KMS-11 (cell line): ENCODE measurements around the gene XKR3.

ENCODE experiments used
- H2AFZ ChIP-seq: fragments of 200-600 bp; sonication (generic); 2 replicates; pipeline ENCODE4 v1.6.1; 2016; ENCODE audit warnings: antibody characterized with exemption, mixed run types, low read depth
- H3K27ac ChIP-seq: fragments of 200-600 bp; sonication (generic); 2 replicates; pipeline ENCODE4 v1.6.1; 2016; ENCODE audit warnings: mild to moderate bottlenecking, mixed run types
- H3K27me3 ChIP-seq: fragments of 200-600 bp; sonication (generic); 2 replicates; pipeline ENCODE4 v1.6.1; 2017; ENCODE audit warnings: mild to moderate bottlenecking, low read depth, mixed run types, moderate library complexity; ENCODE audit not compliant: insufficient read depth
- H3K36me3 ChIP-seq: fragments of 200-600 bp; sonication (generic); 2 replicates; pipeline ENCODE4 v1.6.1; 2017; ENCODE audit warnings: mild to moderate bottlenecking, mixed run types; ENCODE audit not compliant: insufficient read depth
- H3K4me1 ChIP-seq: fragments of 200-600 bp; sonication (generic); 2 replicates; pipeline ENCODE4 v1.6.1; 2016; ENCODE audit warnings: mild to moderate bottlenecking, low read depth, mixed run types; ENCODE audit not compliant: poor library complexity, severe bottlenecking
- H3K4me2 ChIP-seq: fragments of 200-600 bp; sonication (generic); 2 replicates; pipeline ENCODE4 v1.7.0; 2016; ENCODE audit warnings: mild to moderate bottlenecking, mixed run types
- H3K4me3 ChIP-seq: fragments of 200-600 bp; sonication (generic); IDR thresholded peaks from 2 replicates; pipeline ENCODE4 v1.6.1; 2017; ENCODE audit warnings: low read depth, low read length, mixed read lengths; ENCODE audit not compliant: insufficient read depth
- H3K79me2 ChIP-seq: fragments of 200-600 bp; sonication (generic); 2 replicates; pipeline ENCODE4 v1.6.1; 2016; ENCODE audit warnings: low read depth, mixed run types; ENCODE audit not compliant: insufficient read depth
- H3K9ac ChIP-seq: fragments of 200-600 bp; sonication (generic); 2 replicates; pipeline ENCODE4 v1.6.1; 2016; ENCODE audit warnings: mild to moderate bottlenecking, mixed run types
- H4K20me1 ChIP-seq: fragments of 200-600 bp; sonication (generic); 2 replicates; pipeline ENCODE4 v1.6.1; 2016; ENCODE audit warnings: mild to moderate bottlenecking, mixed run types; ENCODE audit not compliant: insufficient read depth
- TF ChIP-seq, protein P1 (sequence below): fragments of 200-600 bp; sonication (generic); conservative IDR thresholded peaks from 2 replicates; pipeline ENCODE4 v1.6.1; 2017; ENCODE audit warnings: low read depth, mild to moderate bottlenecking, antibody characterized with exemption, low read length, moderate library complexity, mixed read lengths

The XKR3 gene

DNA sequence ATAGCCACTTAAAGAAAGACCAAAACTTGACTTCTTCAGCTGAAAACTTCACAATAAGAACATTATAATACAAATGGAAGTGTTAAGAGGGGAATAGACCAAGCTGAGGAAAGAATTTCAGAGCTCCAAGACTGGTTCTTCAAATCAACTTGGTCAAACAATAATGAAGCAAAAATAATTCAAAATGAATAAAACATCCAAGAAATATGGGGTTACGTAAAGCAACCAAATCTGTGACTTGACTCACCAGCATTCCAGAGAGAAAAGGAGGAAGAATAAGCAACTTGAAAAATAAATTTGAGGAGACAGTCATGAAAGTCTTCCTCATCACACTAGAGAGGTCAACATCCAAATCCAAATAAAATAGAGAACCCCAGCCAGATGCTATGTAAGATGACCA lies 31.4 kb downstream of the XKR3 start:
- no peak overlapping the region for H3K27ac ChIP-seq
- H3K4me2 ChIP-seq: no peak overlapping the region

GRCh38 chr22:16789860-16790493 lies 35.2 kb downstream of the XKR3 start:
- no peak overlapping the region for H3K4me3 ChIP-seq
- no peak overlapping the region for H3K9ac ChIP-seq
- peaks cover 33% of the 10 kb centered on the region for H3K4me1 ChIP-seq
- H3K79me2 ChIP-seq: no peaks in the 10 kb centered on the region
- no peaks in the 10 kb centered on the region for H4K20me1 ChIP-seq
- H3K36me3 ChIP-seq: no peaks in the 10 kb centered on the region
- H2AFZ ChIP-seq: no peak overlapping the region
- peak overlapping the region; percentile 43; the same call in 1 of the 2 replicates for H3K4me2 ChIP-seq
- H3K27ac ChIP-seq: peak overlapping the region; percentile 18; the same call in 1 of the 2 replicates
- no peaks in the 10 kb centered on the region for H3K27me3 ChIP-seq
- TF ChIP-seq, protein P1, sequence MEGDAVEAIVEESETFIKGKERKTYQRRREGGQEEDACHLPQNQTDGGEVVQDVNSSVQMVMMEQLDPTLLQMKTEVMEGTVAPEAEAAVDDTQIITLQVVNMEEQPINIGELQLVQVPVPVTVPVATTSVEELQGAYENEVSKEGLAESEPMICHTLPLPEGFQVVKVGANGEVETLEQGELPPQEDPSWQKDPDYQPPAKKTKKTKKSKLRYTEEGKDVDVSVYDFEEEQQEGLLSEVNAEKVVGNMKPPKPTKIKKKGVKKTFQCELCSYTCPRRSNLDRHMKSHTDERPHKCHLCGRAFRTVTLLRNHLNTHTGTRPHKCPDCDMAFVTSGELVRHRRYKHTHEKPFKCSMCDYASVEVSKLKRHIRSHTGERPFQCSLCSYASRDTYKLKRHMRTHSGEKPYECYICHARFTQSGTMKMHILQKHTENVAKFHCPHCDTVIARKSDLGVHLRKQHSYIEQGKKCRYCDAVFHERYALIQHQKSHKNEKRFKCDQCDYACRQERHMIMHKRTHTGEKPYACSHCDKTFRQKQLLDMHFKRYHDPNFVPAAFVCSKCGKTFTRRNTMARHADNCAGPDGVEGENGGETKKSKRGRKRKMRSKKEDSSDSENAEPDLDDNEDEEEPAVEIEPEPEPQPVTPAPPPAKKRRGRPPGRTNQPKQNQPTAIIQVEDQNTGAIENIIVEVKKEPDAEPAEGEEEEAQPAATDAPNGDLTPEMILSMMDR: no peak

More for the DNA sequence above, 31.4 kb downstream of the XKR3 start:
- Histone ChIP-seq H2AFZ (no peak overlapping the region), H3K36me3 (no peaks in the 10 kb centered on the region), H3K4me3 (no peak overlapping the region), H3K27me3 (no peaks in the 10 kb centered on the region), H4K20me1 (no peaks in the 10 kb centered on the region), H3K79me2 (no peaks in the 10 kb centered on the region), H3K4me1 (peaks cover 46% of the 10 kb centered on the region), H3K9ac (no peak overlapping the region)
- TF ChIP-seq, protein P1: no peak

DNA sequence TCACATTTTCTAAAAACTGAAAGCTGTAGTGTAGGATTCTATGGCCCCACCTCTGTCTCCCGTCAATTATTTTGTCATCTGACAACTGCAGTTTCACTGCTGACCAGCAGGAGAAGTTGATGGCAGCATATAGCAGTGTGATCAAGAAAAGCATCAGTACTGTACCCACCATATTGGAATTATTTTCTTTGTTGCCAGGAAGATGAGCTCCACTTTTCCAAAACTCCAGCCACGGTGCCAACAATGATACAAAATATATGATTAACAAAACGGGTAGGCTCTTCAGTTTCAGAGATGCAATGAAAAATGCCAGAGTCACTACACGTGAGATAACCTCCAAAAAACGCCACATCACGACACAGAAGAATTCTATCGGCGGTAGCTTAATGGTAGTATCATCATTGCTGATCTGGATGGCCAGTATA lies 41.3 kb downstream of the XKR3 start:
- Histone ChIP-seq H4K20me1 (no peaks in the 10 kb centered on the region), H3K79me2 (no peaks in the 10 kb centered on the region), H3K4me2 (no peak overlapping the region), H3K27ac (no peak overlapping the region), H3K27me3 (no peaks in the 10 kb centered on the region), H3K36me3 (no peaks in the 10 kb centered on the region), H3K4me1 (peaks cover 8% of the 10 kb centered on the region), H2AFZ (no peak overlapping the region), H3K4me3 (no peak overlapping the region), H3K9ac (no peak overlapping the region)
- TF ChIP-seq, protein P1: peak; percentile 66

DNA sequence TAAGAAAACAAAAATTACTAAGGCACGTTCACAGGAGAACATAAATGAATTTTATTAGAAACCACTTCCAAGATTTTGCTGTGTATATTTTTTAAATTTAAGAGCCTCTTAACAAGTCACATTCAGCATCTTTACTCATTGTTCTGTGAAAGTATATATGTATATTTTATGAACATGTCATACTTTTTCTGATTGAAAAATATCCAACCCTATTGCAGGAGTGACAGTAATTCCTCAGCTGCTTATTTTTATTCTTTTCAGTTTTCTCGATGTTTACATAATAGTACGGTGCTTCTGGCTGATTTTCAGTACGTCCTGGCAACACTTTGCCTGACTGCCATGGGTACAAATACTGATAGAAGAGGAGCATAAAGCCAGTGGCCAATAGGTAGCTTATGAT lies 41.8 kb downstream of the XKR3 start:
- no peaks in the 10 kb centered on the region for H3K36me3 ChIP-seq
- no peak overlapping the region for H3K27ac ChIP-seq
- H4K20me1 ChIP-seq: no peaks in the 10 kb centered on the region
- H2AFZ ChIP-seq: no peak overlapping the region
- H3K27me3 ChIP-seq: no peaks in the 10 kb centered on the region
- H3K4me1 ChIP-seq: peaks cover 5% of the 10 kb centered on the region
- H3K9ac ChIP-seq: no peak overlapping the region
- TF ChIP-seq, protein P1: no peak
- no peaks in the 10 kb centered on the region for H3K79me2 ChIP-seq
- no peak overlapping the region for H3K4me3 ChIP-seq
- H3K4me2 ChIP-seq: no peak overlapping the region
